Measurements from ENCODE around the gene LPP. TPM values are rescaled to one million over a fixed set of nuclear protein-coding genes. Genes with fewer than 3 reads are reported as not detected.

Gene LPP
- total RNA-seq, 1 experiment from 2014 or later: 148 TPM

DNA sequence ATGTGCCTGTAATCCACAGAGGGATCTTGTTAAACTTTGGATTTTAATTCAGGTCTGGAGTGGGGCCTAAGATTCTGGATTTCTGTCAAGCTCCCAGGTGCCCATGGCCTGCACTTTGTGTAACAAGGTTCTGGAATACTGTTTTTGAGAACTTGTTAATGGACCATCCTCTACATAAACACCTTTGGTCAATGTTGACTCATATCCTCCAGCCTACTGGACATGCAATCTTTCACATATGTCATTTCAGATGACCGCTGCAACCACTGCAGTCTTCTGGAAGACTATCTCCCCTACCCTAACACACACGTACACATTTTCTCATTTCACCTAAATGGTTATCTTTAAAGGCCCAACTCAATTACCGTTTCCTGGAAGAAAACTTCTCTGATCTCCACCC, 715.7 kb downstream of the LPP start:
- TF ChIP-seq CTCF (conservative IDR thresholded peaks at IDR 0.05) (no peak), EZH2 (IDR thresholded peaks at IDR 0.05; ENCODE audit: low read depth) (no peak)
- no peak overlapping the region for H3K4me3 ChIP-seq
- no peaks in the 10 kb centered on the region for H3K4me1 ChIP-seq (replicated peaks; ENCODE audit: insufficient read depth)
- ChIA-PET CTCF (no interaction called here), POLR2A (ENCODE audit: unreplicated experiment) (no interaction called here)
- H3K36me3 ChIP-seq (ENCODE audit: low read depth): 0 out of 2 replicates have a peak, but pooled peaks cover 5% of the 10 kb centered on the region
- intact Hi-C loops (cut with micrococcal nuclease; ENCODE audit: unreplicated experiment): no loop called here
- BruUV-seq (replicated peaks): no TSS peak
- H3K27ac ChIP-seq: no peak overlapping the region
- H3K27me3 ChIP-seq (ENCODE audit: insufficient read depth, low read depth): no peaks in the 10 kb centered on the region
- H4K20me1 ChIP-seq (ENCODE audit: insufficient read depth): no peaks in the 10 kb centered on the region
- H3K79me2 ChIP-seq (ENCODE audit: low read depth): no peaks in the 10 kb centered on the region
- no peak overlapping the region for H2AFZ ChIP-seq
- no peak for DNase-seq
- H3K4me2 ChIP-seq: no peak overlapping the region
- H3K9me2 ChIP-seq (ENCODE audit: insufficient read depth): no peaks in the 10 kb centered on the region
- no peaks in the 10 kb centered on the region for H3F3A ChIP-seq (ENCODE audit: insufficient read depth, low read depth)
- H3K9me3 ChIP-seq (ENCODE audit: insufficient read depth, low read depth): no peaks in the 10 kb centered on the region

DNA sequence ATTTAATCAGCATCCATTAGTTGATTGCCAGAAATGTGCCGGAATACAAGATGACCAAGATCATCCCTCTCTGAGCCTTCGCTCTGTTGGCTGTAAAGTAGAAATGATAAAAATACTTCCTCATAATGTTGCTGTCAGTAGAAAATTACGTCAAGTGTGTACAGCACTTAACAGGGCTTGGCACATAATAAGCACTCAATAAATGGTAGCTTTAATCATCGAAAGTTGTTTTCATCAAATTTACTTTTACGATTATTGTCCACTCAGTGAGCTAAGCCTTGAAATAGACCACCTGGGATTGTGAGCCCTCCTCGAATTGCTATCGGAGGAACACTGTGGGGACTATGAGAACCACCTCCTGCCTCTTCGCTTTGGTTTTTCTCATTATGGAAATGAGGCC, 716.5 kb downstream of the LPP start:
- BruUV-seq (replicated peaks): no TSS peak
- no peak overlapping the region for H3K4me2 ChIP-seq
- H3K4me3 ChIP-seq: no peak overlapping the region
- no peaks in the 10 kb centered on the region for H3K4me1 ChIP-seq (replicated peaks; ENCODE audit: insufficient read depth)
- H2AFZ ChIP-seq: no peak overlapping the region
- ChIA-PET CTCF (no interaction called here), POLR2A (ENCODE audit: unreplicated experiment) (no interaction called here)
- peaks cover 12% of the 10 kb centered on the region; the same call in 1 of the 2 replicates for H3K36me3 ChIP-seq (ENCODE audit: low read depth)
- H3K9me2 ChIP-seq (ENCODE audit: insufficient read depth): no peaks in the 10 kb centered on the region
- DNase-seq: no peak
- intact Hi-C loops (cut with micrococcal nuclease; ENCODE audit: unreplicated experiment): no loop called here
- H4K20me1 ChIP-seq (ENCODE audit: insufficient read depth): no peaks in the 10 kb centered on the region
- no peaks in the 10 kb centered on the region for H3K27me3 ChIP-seq (ENCODE audit: insufficient read depth, low read depth)
- H3K27ac ChIP-seq: no peak overlapping the region
- no peaks in the 10 kb centered on the region for H3K79me2 ChIP-seq (ENCODE audit: low read depth)
- H3K9me3 ChIP-seq (ENCODE audit: insufficient read depth, low read depth): no peaks in the 10 kb centered on the region
- TF ChIP-seq CTCF (conservative IDR thresholded peaks at IDR 0.05): no peak
- no peak for TF ChIP-seq EZH2 (IDR thresholded peaks at IDR 0.05; ENCODE audit: low read depth)
- H3F3A ChIP-seq (ENCODE audit: insufficient read depth, low read depth): no peaks in the 10 kb centered on the region

- Histone ChIP-seq H3F3A (ENCODE audit: insufficient read depth, low read depth) (no peaks in the 10 kb centered on the region), H3K4me2 (no peak overlapping the region), H3K9me2 (ENCODE audit: insufficient read depth) (no peaks in the 10 kb centered on the region), H4K20me1 (ENCODE audit: insufficient read depth) (no peaks in the 10 kb centered on the region), H3K27ac (no peak overlapping the region), H3K4me1 (replicated peaks; ENCODE audit: insufficient read depth) (no peaks in the 10 kb centered on the region), H2AFZ (no peak overlapping the region), H3K4me3 (no peak overlapping the region), H3K27me3 (ENCODE audit: insufficient read depth, low read depth) (no peaks in the 10 kb centered on the region), H3K36me3 (ENCODE audit: low read depth) (peaks cover 23% of the 10 kb centered on the region; the same call in 1 of the 2 replicates), H3K79me2 (ENCODE audit: low read depth) (no peaks in the 10 kb centered on the region), H3K9me3 (ENCODE audit: insufficient read depth, low read depth) (no peaks in the 10 kb centered on the region)
- TF ChIP-seq EZH2 (IDR thresholded peaks at IDR 0.05; ENCODE audit: low read depth): no peak
- TF ChIP-seq CTCF (conservative IDR thresholded peaks at IDR 0.05): no peak
- ChIA-PET CTCF (no interaction called here), POLR2A (ENCODE audit: unreplicated experiment) (no interaction called here)
- intact Hi-C loops (cut with micrococcal nuclease; ENCODE audit: unreplicated experiment): no loop called here
- BruUV-seq (replicated peaks): no TSS peak
- no peak for DNase-seq
These were observed 720.6 kb downstream of the LPP start for GRCh38 chr3:188874576-188874975.

Data from PC-9 (cell line).